ENCODE data around the gene ARL17A.
"Not testable (repeated sequence)": the region's sequence is repeated elsewhere in the genome, so short reads cannot be mapped to it uniquely, and the experiment has no call there.

The ARL17A gene

DNA sequence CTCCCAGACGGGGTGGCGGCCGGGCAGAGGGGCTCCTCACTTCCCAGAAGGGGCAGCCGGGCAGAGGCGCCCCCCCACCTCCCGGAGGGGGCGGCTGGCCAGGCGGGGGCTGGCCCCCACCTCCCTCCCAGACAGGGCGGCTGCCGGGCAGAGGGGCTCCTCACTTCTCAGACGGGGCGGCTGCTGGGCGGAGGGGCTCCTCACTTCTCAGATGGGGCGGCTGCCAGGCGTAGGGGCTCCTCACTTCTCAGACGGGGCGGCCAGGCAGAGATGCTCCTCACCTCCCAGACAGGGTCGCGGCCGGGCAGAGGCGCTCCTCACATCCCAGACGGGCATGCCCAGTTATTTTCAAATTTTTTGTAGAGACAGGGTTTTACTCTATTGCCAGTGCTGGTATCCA, 44.8 kb downstream of the ARL17A start:
- not testable (repeated sequence) for H3K36me3 ChIP-seq (ENCODE audit: control insufficient read depth, insufficient read depth, low read length); H3K27me3 ChIP-seq (ENCODE audit: control insufficient read depth, insufficient read depth, low read length); H3K9ac ChIP-seq (ENCODE audit: low read length); H3K4me3 ChIP-seq (ENCODE audit: low read depth, low read length); H3K4me1 ChIP-seq (ENCODE audit: control insufficient read depth, insufficient read depth, low read length); H3K27ac ChIP-seq (ENCODE audit: low read depth, low read length); H3K9me3 ChIP-seq (ENCODE audit: control insufficient read depth, insufficient read depth, low read depth, low read length)

DNA sequence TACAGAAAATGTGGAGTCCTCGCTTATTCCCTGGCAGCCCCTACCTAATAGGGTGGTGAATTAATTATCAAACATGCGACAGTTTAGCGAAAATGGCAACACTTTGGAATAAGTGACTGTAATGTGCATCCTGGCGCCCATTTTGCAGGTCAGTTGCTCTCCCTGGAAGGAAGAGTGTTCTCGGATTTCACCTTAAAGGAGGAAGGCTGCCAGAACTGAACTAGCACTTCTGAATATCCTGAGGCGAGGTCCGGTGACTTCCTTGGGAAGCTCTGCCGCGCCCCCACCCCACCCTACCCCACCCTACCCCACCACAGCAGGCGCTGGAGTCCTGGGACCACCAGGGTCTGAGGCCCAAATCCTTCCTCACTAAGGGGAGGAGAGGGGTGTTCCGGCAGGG, 67.3 kb downstream of the ARL17A start, which contains the start of gene LRRC37A2:
Gene LRRC37A2, plus strand, starts transcription at position 301 of the 400 bp plus-strand sequence. CDS start 245 bp downstream, outside the sequence.
- not testable (repeated sequence) for H3K4me1 ChIP-seq (ENCODE audit: control insufficient read depth, insufficient read depth, low read length); H3K9ac ChIP-seq (ENCODE audit: low read length); H3K27me3 ChIP-seq (ENCODE audit: control insufficient read depth, insufficient read depth, low read length); H3K4me3 ChIP-seq (ENCODE audit: low read depth, low read length); H3K27ac ChIP-seq (ENCODE audit: low read depth, low read length); H3K9me3 ChIP-seq (ENCODE audit: control insufficient read depth, insufficient read depth, low read depth, low read length); H3K36me3 ChIP-seq (ENCODE audit: control insufficient read depth, insufficient read depth, low read length)

DNA sequence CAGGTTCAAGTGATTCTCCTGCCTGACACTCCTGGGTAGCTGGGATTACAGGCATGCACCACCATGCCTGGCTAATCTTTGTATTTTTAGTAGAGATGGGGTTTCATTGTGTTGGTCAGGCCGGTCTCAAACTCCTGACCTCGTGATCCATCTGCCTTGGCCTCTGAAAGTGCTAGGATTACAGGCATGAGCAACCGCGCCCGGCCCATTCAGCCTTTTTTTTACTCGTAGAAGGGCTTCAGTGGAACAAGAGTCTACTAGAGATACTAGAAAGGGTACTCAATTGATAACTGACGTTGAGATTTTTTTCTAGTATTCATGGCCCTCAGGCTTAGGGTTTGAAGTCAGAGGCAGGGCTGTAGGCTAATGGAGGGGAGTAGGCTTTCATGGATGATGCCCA, 73.6 kb downstream of the ARL17A start:
- H3K4me3 ChIP-seq (ENCODE audit: low read depth, low read length); H3K4me1 ChIP-seq (ENCODE audit: control insufficient read depth, insufficient read depth, low read length); H3K27me3 ChIP-seq (ENCODE audit: control insufficient read depth, insufficient read depth, low read length); H3K9me3 ChIP-seq (ENCODE audit: control insufficient read depth, insufficient read depth, low read depth, low read length); H3K36me3 ChIP-seq (ENCODE audit: control insufficient read depth, insufficient read depth, low read length); H3K27ac ChIP-seq (ENCODE audit: low read depth, low read length); H3K9ac ChIP-seq (ENCODE audit: low read length): not testable (repeated sequence)

DNA sequence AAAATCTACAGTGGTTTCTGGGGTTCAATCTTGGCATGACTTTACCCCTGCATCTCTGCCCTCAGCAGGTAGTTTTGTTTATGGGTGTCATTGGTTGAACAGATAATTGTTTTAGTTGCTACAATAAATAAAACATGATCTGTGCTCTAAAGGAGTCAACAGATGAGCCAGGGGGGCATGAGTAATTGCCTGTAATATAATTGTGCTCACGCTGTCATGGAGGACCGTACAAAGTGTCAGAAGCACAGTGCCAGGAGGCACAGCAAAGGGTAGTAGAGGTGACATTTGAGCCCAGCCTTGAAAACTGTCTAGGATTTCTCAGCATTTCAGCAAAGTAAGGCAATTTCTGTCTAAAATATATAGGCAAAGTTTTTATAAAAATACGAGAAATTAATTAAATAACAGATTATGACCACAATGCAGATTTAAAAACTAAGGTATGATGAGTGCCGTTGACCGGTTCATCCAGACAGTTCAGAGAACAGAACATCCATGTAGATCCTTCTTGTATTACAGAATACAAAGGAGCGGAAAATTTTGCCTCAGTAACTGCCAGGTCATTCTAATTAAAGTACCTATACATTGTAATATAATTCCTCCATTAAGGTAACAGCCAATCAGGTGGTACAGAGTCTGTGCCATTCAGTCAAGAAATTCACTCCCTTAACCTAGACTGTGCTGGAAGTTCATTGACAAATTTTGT, 79.9 kb downstream of the ARL17A start:
- not testable (repeated sequence) for H3K9ac ChIP-seq (ENCODE audit: low read length); H3K27me3 ChIP-seq (ENCODE audit: control insufficient read depth, insufficient read depth, low read length); H3K27ac ChIP-seq (ENCODE audit: low read depth, low read length); H3K9me3 ChIP-seq (ENCODE audit: control insufficient read depth, insufficient read depth, low read depth, low read length); H3K4me3 ChIP-seq (ENCODE audit: low read depth, low read length); H3K4me1 ChIP-seq (ENCODE audit: control insufficient read depth, insufficient read depth, low read length); H3K36me3 ChIP-seq (ENCODE audit: control insufficient read depth, insufficient read depth, low read length)

DNA sequence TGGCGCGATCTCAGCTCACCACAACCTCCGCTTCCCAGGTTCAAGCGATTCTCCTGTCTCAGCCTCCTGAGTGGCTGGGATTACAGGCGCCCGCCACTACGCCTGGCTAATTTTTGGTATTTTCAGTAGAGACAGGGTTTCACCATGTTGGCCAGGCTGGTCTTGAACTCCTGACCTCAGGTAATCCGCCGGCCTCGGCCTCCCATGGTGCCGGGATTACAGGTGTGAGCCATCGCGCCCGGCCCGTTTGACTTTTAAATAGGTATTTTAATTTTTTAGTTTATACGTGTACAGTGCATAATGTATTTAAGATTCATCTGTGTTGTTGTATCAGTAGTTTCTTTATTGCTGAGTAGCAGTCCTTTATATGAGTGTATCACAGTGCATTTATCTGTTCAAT, 87.5 kb downstream of the ARL17A start:
- H3K9ac ChIP-seq (ENCODE audit: low read length); H3K4me1 ChIP-seq (ENCODE audit: control insufficient read depth, insufficient read depth, low read length); H3K36me3 ChIP-seq (ENCODE audit: control insufficient read depth, insufficient read depth, low read length); H3K9me3 ChIP-seq (ENCODE audit: control insufficient read depth, insufficient read depth, low read depth, low read length); H3K27ac ChIP-seq (ENCODE audit: low read depth, low read length); H3K4me3 ChIP-seq (ENCODE audit: low read depth, low read length); H3K27me3 ChIP-seq (ENCODE audit: control insufficient read depth, insufficient read depth, low read length): not testable (repeated sequence)

DNA sequence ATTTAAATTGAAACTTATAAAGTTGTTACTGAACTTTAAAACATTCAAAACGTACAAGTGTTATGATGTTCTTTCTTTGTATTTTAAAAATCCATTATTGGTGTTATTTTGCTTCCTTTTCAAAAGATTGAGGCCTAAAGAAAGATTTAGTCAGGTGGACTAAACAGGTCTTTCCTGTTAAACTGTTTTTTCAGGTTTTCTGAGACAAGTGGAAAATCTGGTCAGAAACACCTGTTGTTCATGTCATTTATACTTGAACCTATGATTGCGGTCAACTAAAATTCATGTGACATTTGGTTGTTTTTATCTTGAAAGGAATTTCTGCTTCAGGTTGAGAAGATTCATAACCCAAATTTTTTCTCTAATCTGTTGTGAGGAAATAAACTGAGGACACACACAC, 98.2 kb downstream of the ARL17A start:
- H3K27ac ChIP-seq (ENCODE audit: low read depth, low read length); H3K27me3 ChIP-seq (ENCODE audit: control insufficient read depth, insufficient read depth, low read length); H3K9ac ChIP-seq (ENCODE audit: low read length); H3K9me3 ChIP-seq (ENCODE audit: control insufficient read depth, insufficient read depth, low read depth, low read length); H3K36me3 ChIP-seq (ENCODE audit: control insufficient read depth, insufficient read depth, low read length); H3K4me1 ChIP-seq (ENCODE audit: control insufficient read depth, insufficient read depth, low read length); H3K4me3 ChIP-seq (ENCODE audit: low read depth, low read length): not testable (repeated sequence)

DNA sequence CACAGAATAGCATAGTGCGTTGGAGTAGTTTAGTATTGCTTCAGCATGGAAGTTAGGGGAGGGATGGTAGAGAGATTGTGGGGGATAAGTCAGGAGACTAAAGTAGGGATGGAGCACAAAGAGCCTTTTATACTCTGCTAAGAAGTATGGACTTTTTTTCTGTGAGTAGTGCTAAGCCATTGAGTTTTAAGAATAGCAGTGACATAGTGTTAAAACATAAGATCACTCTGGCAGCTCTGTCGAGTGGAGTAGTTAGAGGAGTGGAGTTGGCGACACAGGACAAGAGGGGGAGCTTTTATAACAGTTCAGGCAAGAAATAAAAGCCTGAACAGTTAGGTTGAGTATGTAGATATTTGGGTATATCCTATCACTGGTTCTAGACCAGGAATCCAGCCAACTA, 100.7 kb downstream of the ARL17A start:
- H3K9ac ChIP-seq (ENCODE audit: low read length); H3K36me3 ChIP-seq (ENCODE audit: control insufficient read depth, insufficient read depth, low read length); H3K9me3 ChIP-seq (ENCODE audit: control insufficient read depth, insufficient read depth, low read depth, low read length); H3K4me1 ChIP-seq (ENCODE audit: control insufficient read depth, insufficient read depth, low read length); H3K4me3 ChIP-seq (ENCODE audit: low read depth, low read length); H3K27ac ChIP-seq (ENCODE audit: low read depth, low read length); H3K27me3 ChIP-seq (ENCODE audit: control insufficient read depth, insufficient read depth, low read length): not testable (repeated sequence)

DNA sequence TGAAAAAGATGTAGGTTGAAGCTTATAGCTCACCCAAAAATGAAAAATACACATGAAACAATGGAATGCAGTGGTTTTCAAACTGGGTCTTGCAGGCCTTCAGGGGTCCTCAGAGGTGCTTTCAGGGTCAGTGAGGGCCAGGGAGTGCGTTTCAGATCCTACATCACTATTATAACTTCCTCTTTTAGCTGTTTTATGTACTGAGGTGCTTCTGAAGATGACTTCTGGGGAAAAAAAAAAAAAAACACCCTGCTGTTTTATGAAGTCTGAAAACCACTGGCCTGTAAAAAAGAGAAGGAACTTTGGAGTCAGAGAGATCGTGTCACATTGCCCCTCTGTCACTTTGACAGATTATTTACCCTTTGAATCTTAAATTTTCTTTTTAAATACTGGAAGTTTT, 103.9 kb downstream of the ARL17A start:
- H3K36me3 ChIP-seq (ENCODE audit: control insufficient read depth, insufficient read depth, low read length); H3K9ac ChIP-seq (ENCODE audit: low read length); H3K4me3 ChIP-seq (ENCODE audit: low read depth, low read length); H3K4me1 ChIP-seq (ENCODE audit: control insufficient read depth, insufficient read depth, low read length); H3K9me3 ChIP-seq (ENCODE audit: control insufficient read depth, insufficient read depth, low read depth, low read length); H3K27me3 ChIP-seq (ENCODE audit: control insufficient read depth, insufficient read depth, low read length); H3K27ac ChIP-seq (ENCODE audit: low read depth, low read length): not testable (repeated sequence)

DNA sequence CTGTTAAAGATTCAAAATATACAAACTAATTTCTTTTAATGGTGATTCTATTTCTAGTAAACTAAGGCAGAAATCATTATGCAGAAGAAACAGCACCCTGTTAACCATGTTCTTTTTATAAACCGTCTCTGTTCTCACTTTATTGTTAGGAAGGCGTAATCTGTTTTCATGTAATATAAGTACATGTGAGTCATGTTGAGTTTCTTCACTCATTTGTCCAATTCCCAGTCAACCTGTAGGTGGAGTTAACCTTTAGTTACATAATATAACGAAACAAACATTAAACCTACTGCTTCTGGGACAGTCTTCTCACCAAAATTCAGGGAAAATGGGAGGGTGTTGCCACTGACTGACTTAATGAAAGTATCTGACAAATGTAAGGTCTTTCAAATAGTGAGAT, 105.0 kb downstream of the ARL17A start:
- H3K27me3 ChIP-seq (ENCODE audit: control insufficient read depth, insufficient read depth, low read length); H3K36me3 ChIP-seq (ENCODE audit: control insufficient read depth, insufficient read depth, low read length); H3K9ac ChIP-seq (ENCODE audit: low read length); H3K4me1 ChIP-seq (ENCODE audit: control insufficient read depth, insufficient read depth, low read length); H3K27ac ChIP-seq (ENCODE audit: low read depth, low read length); H3K4me3 ChIP-seq (ENCODE audit: low read depth, low read length); H3K9me3 ChIP-seq (ENCODE audit: control insufficient read depth, insufficient read depth, low read depth, low read length): not testable (repeated sequence)

DNA sequence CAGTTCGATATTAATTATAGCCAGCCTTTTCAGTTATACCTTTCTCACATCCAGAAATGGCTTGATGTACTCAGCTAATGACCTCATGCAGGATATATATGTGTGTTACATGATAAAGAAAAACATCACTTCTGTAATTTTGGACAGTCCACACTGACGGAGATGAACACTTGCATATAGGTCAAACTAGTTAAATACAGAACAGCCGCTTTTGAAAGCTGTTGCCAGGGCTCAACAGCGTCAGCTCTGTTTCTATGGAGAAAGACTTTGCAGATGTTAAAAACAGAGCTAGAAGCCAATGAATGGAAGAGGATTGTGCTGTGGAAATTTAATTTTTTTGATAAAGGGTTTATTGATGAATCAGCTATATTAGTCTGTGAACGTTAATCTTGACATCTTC, 111.9 kb downstream of the ARL17A start:
- not testable (repeated sequence) for H3K36me3 ChIP-seq (ENCODE audit: control insufficient read depth, insufficient read depth, low read length); H3K9me3 ChIP-seq (ENCODE audit: control insufficient read depth, insufficient read depth, low read depth, low read length); H3K4me1 ChIP-seq (ENCODE audit: control insufficient read depth, insufficient read depth, low read length); H3K9ac ChIP-seq (ENCODE audit: low read length); H3K4me3 ChIP-seq (ENCODE audit: low read depth, low read length); H3K27me3 ChIP-seq (ENCODE audit: control insufficient read depth, insufficient read depth, low read length); H3K27ac ChIP-seq (ENCODE audit: low read depth, low read length)

Data from HUES6 (cell line).